K562 (cell line): ENCODE measurements around the gene PDE6H. TPM values are rescaled to one million over a fixed set of nuclear protein-coding genes. Genes with fewer than 3 reads are reported as not detected.
A peak's percentile ranks its signal among the peaks of the same experiment; 100 is the strongest.

Source experiments
- ATAC-seq: fragments of 200-7000 bp; cut with Tn5 transposase; 3 replicates; pipeline ENCODE4 v1.9.1; 2020; ENCODE audit warnings: moderate library complexity
- BruUV-seq: library from RNA; stranded (reverse); fragments of 400-500 nt; replicated peaks from 2 replicates; lab custom pipeline; 2021; lab: Mats Ljungman, UMichigan
- CTCF ChIA-PET: fragments of 300-600 bp; formaldehyde crosslinking; extraction: SDS; loops from one replicate; lab custom pipeline; 2021; ENCODE audit warnings: low intra/inter-chr PET ratio; lab: Yijun Ruan, JAX
- POLR2A ChIA-PET: fragments of 300-600, 350-650 bp; sonication (Branson Sonifier 250); formaldehyde crosslinking; extraction: SDS; loops from one replicate; lab custom pipeline; 2021; ENCODE audit warnings: antibody characterized with exemption, inconsistent platforms; lab: Yijun Ruan, JAX
- DNase-seq, 4 experiments: peaks; one replicate each; pipeline versions ENCODE4 v3.0.0 to v3.0.0-alpha.2; 2011 to 2018; ENCODE audit warnings: low spot score in 3 of 4, mixed read lengths in 3 of 4; ENCODE audit errors: extremely low read depth in 1 of 4
- FAIRE-seq: peaks from 2 replicates; lab custom pipeline; 2011; peaks lifted over from hg19 to GRCh38; lab: Jason Lieb, UNC
- H2AFZ ChIP-seq: 2 replicates; pipeline ENCODE4 v1.6.0; 2011; ENCODE audit warnings: low read depth, low read length, control low read depth, inconsistent platforms
- H3K27ac ChIP-seq: fragments of 200-600 bp; 3 replicates; pipeline ENCODE4 v1.8.0; 2011; ENCODE audit warnings: low read depth, mild to moderate bottlenecking, control low read depth, inconsistent platforms, low read length, moderate library complexity, mixed read lengths; ENCODE audit errors: extremely low read depth
- H3K27me3 ChIP-seq, 2 experiments: fragments of 300-600 bp in 1 of 2; 2 replicates in 1 of 2; 3 replicates in 1 of 2; pipeline versions ENCODE4 v1.6.0 to v1.8.0; 2011; ENCODE audit warnings: inconsistent platforms in 2 of 2, low read length in 2 of 2, mild to moderate bottlenecking in 1 of 2, mixed read lengths in 1 of 2, moderate library complexity in 1 of 2; ENCODE audit not compliant: control insufficient read depth in 2 of 2, insufficient read depth in 2 of 2
- H3K36me3 ChIP-seq: fragments of 300-600 bp; 3 replicates; pipeline ENCODE4 v1.8.0; 2011; ENCODE audit warnings: mild to moderate bottlenecking, low read length, inconsistent platforms; ENCODE audit not compliant: control insufficient read depth, insufficient read depth
- H3K4me1 ChIP-seq, 2 experiments: fragments of 200-600 bp in 1 of 2; replicated peaks in 1 of 2; 2 replicates in 1 of 2; 3 replicates in 1 of 2; pipeline versions ENCODE4 v1.5.1 to v1.8.0; 2011; ENCODE audit warnings: inconsistent platforms in 2 of 2, low read length in 2 of 2, mild to moderate bottlenecking in 1 of 2, mixed read lengths in 1 of 2, moderate library complexity in 1 of 2; ENCODE audit not compliant: control insufficient read depth in 2 of 2, insufficient read depth in 2 of 2
- H3K4me2 ChIP-seq: 2 replicates; pipeline ENCODE4 v1.6.1; 2011; ENCODE audit warnings: low read length, control low read depth, inconsistent platforms, mixed read lengths; ENCODE audit not compliant: insufficient read depth
- H3K4me3 ChIP-seq: fragments of 200-600 bp; sonication (generic), shearing (Covaris generic); 2 replicates; pipeline ENCODE4 v1.5.1; 2016; ENCODE audit warnings: control low read depth, inconsistent platforms
- H3K79me2 ChIP-seq: fragments of 200-600 bp; 3 replicates; pipeline ENCODE4 v1.8.0; 2011; ENCODE audit warnings: low read length, inconsistent platforms; ENCODE audit not compliant: control insufficient read depth, insufficient read depth
- H3K9ac ChIP-seq, 2 experiments: 2 replicates each; pipeline versions ENCODE4 v1.6.0 to v1.6.1; 2011; ENCODE audit warnings: low read depth in 2 of 2, low read length in 2 of 2, control low read depth in 1 of 2, inconsistent platforms in 1 of 2, mild to moderate bottlenecking in 1 of 2, mixed read lengths in 1 of 2; ENCODE audit not compliant: insufficient read depth in 1 of 2
- H3K9me1 ChIP-seq: one replicate; pipeline ENCODE4 v1.6.0; 2011; ENCODE audit warnings: inconsistent platforms, mild to moderate bottlenecking, low read length, moderate library complexity; ENCODE audit not compliant: control insufficient read depth, insufficient read depth
- H3K9me3 ChIP-seq: replicated peaks from 2 replicates; pipeline ENCODE4 v1.5.1; 2011; ENCODE audit warnings: low read depth, low read length, inconsistent platforms; ENCODE audit not compliant: control insufficient read depth, insufficient read depth
- H4K20me1 ChIP-seq: replicated peaks from 2 replicates; pipeline ENCODE4 v1.6.1; 2011; ENCODE audit warnings: low read length, inconsistent platforms, mixed read lengths; ENCODE audit not compliant: control insufficient read depth, insufficient read depth
- MED1 ChIP-seq: sonication (generic); formaldehyde crosslinking; IDR thresholded peaks from 2 replicates; pipeline ENCODE4 v1.8.1; 2023; ENCODE audit warnings: missing genetic modification reagents, borderline replicate concordance
- MTA2 ChIP-seq: fragments of 450-650 bp; IDR thresholded peaks from 2 replicates; pipeline ENCODE4 v1.6.1; 2016; ENCODE audit warnings: low read depth
- NCOA6 ChIP-seq: fragments of 450-650 bp; IDR thresholded peaks from 2 replicates; pipeline ENCODE4 v1.6.1; 2017; ENCODE audit warnings: mild to moderate bottlenecking
- RAD21 ChIP-seq, 2 experiments: fragments of 250-450 bp in 1 of 2; fragments of 450-650 bp in 1 of 2; sonication (Bioruptor Pico) in 1 of 2; formaldehyde crosslinking in 1 of 2; IDR thresholded peaks in 1 of 2; conservative IDR thresholded peaks in 1 of 2; 2 replicates each; pipeline versions ENCODE4 v1.4.0 to v1.8.0; 2020 to 2022; ENCODE audit warnings: mild to moderate bottlenecking in 2 of 2, moderate library complexity in 1 of 2
- U2AF1 ChIP-seq: fragments of 200-400 bp; formaldehyde crosslinking; optimal IDR thresholded peaks from 2 replicates; pipeline ENCODE3; 2017; ENCODE audit warnings: mild to moderate bottlenecking, low read depth, low read length, moderate library complexity
- ZBTB1 ChIP-seq: sonication (generic); formaldehyde crosslinking; IDR thresholded peaks from 2 replicates; pipeline ENCODE4 v1.8.1; 2023; ENCODE audit warnings: missing genetic modification reagents, low read depth, mild to moderate bottlenecking, borderline replicate concordance
- ZNF124 ChIP-seq: sonication (generic); formaldehyde crosslinking; IDR thresholded peaks from 2 replicates; pipeline ENCODE4 v1.8.1; 2022; ENCODE audit warnings: missing genetic modification reagents
- ZNF384 ChIP-seq: IDR thresholded peaks from 2 replicates; pipeline ENCODE4 v1.6.1; 2012; ENCODE audit warnings: low read depth, low read length, improper control_type of control experiment
- ZNF696 ChIP-seq: fragments of 250-450 bp; sonication (Bioruptor Pico); conservative IDR thresholded peaks from 2 replicates; pipeline ENCODE4 v1.4.0; 2020; ENCODE audit warnings: mild to moderate bottlenecking, moderate library complexity
- WGBS: fragments of 100-300 bp; shearing (Covaris generic); methylation state at CpG from one replicate; pipeline ENCODE4 v1.1.6; 2016; ENCODE audit warnings: low coverage, mixed read lengths; ENCODE audit not compliant: insufficient coverage; ENCODE audit errors: missing lambda C conversion rate; 5-methylcytosine and 5-hydroxymethylcytosine counted together
- in situ Hi-C: fragments of 300-500 bp; cut with MboI; formaldehyde crosslinking; loops from 4 replicates; pipeline ENCODE4 v1.15.0; 2018; ENCODE audit warnings: inconsistent platforms, mixed read lengths
- intact Hi-C: fragments of 100-400 bp; cut with micrococcal nuclease; formaldehyde crosslinking; loops from 2 replicates; pipeline ENCODE4 v1.14.2; 2022
- polyA plus RNA-seq, 8 experiments: library from polyadenylated mRNA; depleted of rRNA in 4 of 8; stranded (reverse) in 5 of 8; unstranded in 3 of 8; fragments of >200 nt; fragmentation: Nextera tagmentation in 2 of 8; fragmentation: Illumina TruSeq in 1 of 8; extraction: Ambion mirVana in 2 of 8; extraction: Trizol in 1 of 8; gene quantifications; 2 replicates each; pipeline versions ENCODE4 v1.2.1 to v1.2.3, GENCODE V29; 2011 to 2014; ENCODE audit warnings: inconsistent platforms in 1 of 8, missing spikeins in 1 of 8
- total RNA-seq, 7 experiments: library from RNA; depleted of rRNA in 6 of 7; stranded (reverse); fragments of >200 nt in 6 of 7; fragmentation: Illumina TruSeq in 2 of 7; extraction: Trizol in 2 of 7; gene quantifications; 2 replicates each; pipeline versions ENCODE4 v1.2.1 to v1.2.3, GENCODE V29; 2011 to 2021; ENCODE audit warnings: low replicate concordance in 1 of 7
- TF ChIP-seq, protein P1 (sequence below), 3 experiments: IDR thresholded peaks in 2 of 3; conservative IDR thresholded peaks in 1 of 3; 2 replicates each; pipeline ENCODE4 v1.5.1; 2011 to 2012; ENCODE audit warnings: low read length in 3 of 3, mild to moderate bottlenecking in 3 of 3, control low read depth in 2 of 3, improper control_type of control experiment in 1 of 3, inconsistent platforms in 1 of 3, low read depth in 1 of 3, mixed read lengths in 1 of 3, moderate library complexity in 1 of 3; ENCODE audit not compliant: insufficient read depth in 2 of 3

Gene PDE6H
- total and polyA plus RNA-seq, 9 of the 15 experiments (the other 6 are each of a cell fraction or from before 2014, with no cell fraction given), result 0.15 TPM; not detected in 8

DNA sequence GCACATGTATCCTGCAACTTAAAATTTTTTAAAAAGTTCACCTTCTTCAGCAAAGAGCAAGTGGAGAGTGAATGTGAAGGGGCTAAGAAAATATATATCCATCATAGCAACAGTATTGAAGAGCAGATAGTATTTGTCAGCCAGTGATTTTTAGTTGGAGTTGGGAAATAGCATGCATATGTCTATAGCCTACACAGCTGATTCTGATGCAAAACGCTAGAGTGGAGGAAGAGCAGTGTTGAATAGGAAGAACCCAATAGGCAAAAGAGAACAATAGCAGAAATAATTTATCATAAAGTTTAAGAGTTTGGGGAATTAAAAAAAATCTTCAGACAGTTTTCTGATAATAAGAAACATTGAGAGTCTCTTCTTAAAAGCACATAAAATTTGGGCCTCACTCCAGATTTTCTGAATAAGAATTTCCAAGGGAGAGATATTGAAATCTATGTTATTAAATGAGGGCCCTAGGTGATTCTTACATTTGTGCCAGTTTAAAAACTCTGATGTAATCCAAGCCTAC, 12.0 kb downstream of the PDE6H start:
- Histone ChIP-seq H3K27ac (no peak overlapping the region), H3K4me2 (no peak overlapping the region), H3K9me1 (no peaks in the 10 kb centered on the region), H3K4me1 (peaks cover 3% of the 10 kb centered on the region in 2 experiments; a peak in 3 of 5 replicates), H4K20me1 (no peaks in the 10 kb centered on the region), H3K36me3 (no peaks in the 10 kb centered on the region), H3K79me2 (no peaks in the 10 kb centered on the region), H3K4me3 (no peak overlapping the region), H2AFZ (no peak overlapping the region), H3K27me3 (peaks cover 0 to 10% of the 10 kb centered on the region in 2 experiments; a peak in 1 of 5 replicates), H3K9ac (no peak overlapping the region), H3K9me3 (no peaks in the 10 kb centered on the region)
- FAIRE-seq, result no peak
- in situ Hi-C loops, result no loop called here
- ChIA-PET POLR2A (no interaction called here), CTCF (no interaction called here)
- DNase-seq, result no peak
- 0% methylated on average over 1 of the region's 1 CpG for WGBS
- TF ChIP-seq ZBTB1 (CRISPR knock-in tag), result no peak
- no peak for TF ChIP-seq NCOA6
- no peak for TF ChIP-seq MED1 (CRISPR knock-in tag)
- TF ChIP-seq ZNF696, result no peak
- no peak for TF ChIP-seq U2AF1
- no TSS peak for BruUV-seq
- ATAC-seq, result no peak
- intact Hi-C loops, result no loop called here

DNA sequence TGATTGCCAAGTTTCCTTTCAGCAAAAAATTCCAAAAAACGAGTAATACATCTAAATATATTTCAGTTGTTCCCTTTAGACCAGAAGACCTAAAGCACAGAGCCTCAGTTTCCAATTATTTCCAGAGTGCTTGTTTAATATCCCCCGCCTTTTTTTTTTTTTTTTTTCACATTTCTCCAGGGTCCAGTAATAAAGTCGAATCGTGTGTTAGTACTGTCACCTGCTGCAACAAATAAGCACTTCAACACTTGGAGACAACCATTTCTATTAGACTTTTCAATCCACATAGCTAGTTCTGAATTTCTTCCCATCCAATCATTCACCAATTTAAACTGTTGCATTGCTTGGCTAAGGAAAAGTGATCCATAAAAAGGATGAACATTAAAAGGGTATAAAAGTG, 13.6 kb downstream of the PDE6H start:
- ATAC-seq, result no peak
- peak; percentile 71 for TF ChIP-seq ZNF384
- peak in 1 of 2 experiments; percentile 30; a peak in 2 of 4 replicates for TF ChIP-seq RAD21 (CRISPR knock-in tag; conservative IDR thresholded peaks at IDR 0.05 in 1 of 2, IDR thresholded peaks at IDR 0.05 in 1 of 2)
- TF ChIP-seq, protein P1, sequence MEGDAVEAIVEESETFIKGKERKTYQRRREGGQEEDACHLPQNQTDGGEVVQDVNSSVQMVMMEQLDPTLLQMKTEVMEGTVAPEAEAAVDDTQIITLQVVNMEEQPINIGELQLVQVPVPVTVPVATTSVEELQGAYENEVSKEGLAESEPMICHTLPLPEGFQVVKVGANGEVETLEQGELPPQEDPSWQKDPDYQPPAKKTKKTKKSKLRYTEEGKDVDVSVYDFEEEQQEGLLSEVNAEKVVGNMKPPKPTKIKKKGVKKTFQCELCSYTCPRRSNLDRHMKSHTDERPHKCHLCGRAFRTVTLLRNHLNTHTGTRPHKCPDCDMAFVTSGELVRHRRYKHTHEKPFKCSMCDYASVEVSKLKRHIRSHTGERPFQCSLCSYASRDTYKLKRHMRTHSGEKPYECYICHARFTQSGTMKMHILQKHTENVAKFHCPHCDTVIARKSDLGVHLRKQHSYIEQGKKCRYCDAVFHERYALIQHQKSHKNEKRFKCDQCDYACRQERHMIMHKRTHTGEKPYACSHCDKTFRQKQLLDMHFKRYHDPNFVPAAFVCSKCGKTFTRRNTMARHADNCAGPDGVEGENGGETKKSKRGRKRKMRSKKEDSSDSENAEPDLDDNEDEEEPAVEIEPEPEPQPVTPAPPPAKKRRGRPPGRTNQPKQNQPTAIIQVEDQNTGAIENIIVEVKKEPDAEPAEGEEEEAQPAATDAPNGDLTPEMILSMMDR (IDR thresholded peaks at IDR 0.05 in 2 of 3, conservative IDR thresholded peaks at IDR 0.05 in 1 of 3; ENCODE audit: insufficient read depth in 2 of 3, low read depth in 1 of 3, low read length in 3 of 3), result peak in 1 of 3 experiments; percentile 31; a peak in 2 of 6 replicates
- TF ChIP-seq MTA2, result no peak
- TF ChIP-seq ZNF124, result no peak

More for the DNA sequence above, 13.6 kb downstream of the PDE6H start:
- ChIA-PET POLR2A (interaction anchor here (0.6 kb wide), 1 partner anchor 162 kb away, joined by 3 read pairs; no protein-coding TSS in a partner anchor), CTCF (interaction anchor here (0.6 kb wide), 1 partner anchor 43 kb away, joined by 3 read pairs; no protein-coding TSS in a partner anchor)
- no peaks in the 10 kb centered on the region for H3K9me1 ChIP-seq
- FAIRE-seq (no peak), DNase-seq (no peak)
- H2AFZ ChIP-seq, result no peak overlapping the region
- peaks cover 0 to 6% of the 10 kb centered on the region in 2 experiments; a peak in 1 of 5 replicates for H3K27me3 ChIP-seq
- intact Hi-C loops (no loop called here), in situ Hi-C loops (no loop called here)
- no peaks in the 10 kb centered on the region for H3K36me3 ChIP-seq
- WGBS, result 0% methylated on average over 4 of the region's 4 CpGs
- no peak overlapping the region for H3K4me3 ChIP-seq
- no peaks in the 10 kb centered on the region for H3K9me3 ChIP-seq
- H3K4me2 ChIP-seq, result no peak overlapping the region
- BruUV-seq, result no TSS peak
- H4K20me1 ChIP-seq, result no peaks in the 10 kb centered on the region
- peaks cover 3% of the 10 kb centered on the region in 2 experiments; a peak in 3 of 5 replicates for H3K4me1 ChIP-seq
- H3K27ac ChIP-seq, result no peak overlapping the region
- H3K79me2 ChIP-seq, result no peaks in the 10 kb centered on the region
- H3K9ac ChIP-seq, result no peak overlapping the region
